Panc1 (cell line): ENCODE data around the gene PDS5B. TPM values are rescaled to one million over a fixed set of nuclear protein-coding genes. Genes with fewer than 3 reads are reported as not detected.
A peak's percentile ranks its signal among the peaks of the same experiment; 100 is the strongest.

ENCODE experiments used
- ATAC-seq: fragments of 200-7000 bp; cut with Tn5 transposase; 2 replicates; pipeline ENCODE4 v1.9.1; 2020; ENCODE audit warnings: mild to moderate bottlenecking, moderate library complexity
- BruUV-seq: library from RNA; stranded (reverse); fragments of 400-500 nt; replicated peaks from 2 replicates; lab custom pipeline; 2021; lab: Mats Ljungman, UMichigan
- CTCF ChIA-PET: fragments of 300-600 bp; sonication (Branson Sonifier 250); formaldehyde crosslinking; loops from one replicate; lab custom pipeline; 2022; ENCODE audit warnings: antibody characterized with exemption; lab: Charles Lee
- POLR2A ChIA-PET: fragments of 300-600 bp; sonication (Branson Sonifier 250); formaldehyde crosslinking; loops from one replicate; lab custom pipeline; 2022; ENCODE audit warnings: antibody characterized with exemption; lab: Charles Lee
- DNase-seq: peaks from one replicate; pipeline ENCODE4 v3.0.0-alpha.2; 2010; ENCODE audit warnings: low read depth, low spot score
- H3K27ac ChIP-seq: 2 replicates; pipeline ENCODE4 v1.5.1; 2011; ENCODE audit warnings: mild to moderate bottlenecking, low read length, inconsistent platforms
- H3K27me3 ChIP-seq: fragments of 200-500 bp; sonication (Bioruptor generic); 2 replicates; pipeline ENCODE4 v1.6.0; 2014; ENCODE audit warnings: low read length, inconsistent platforms; ENCODE audit not compliant: control insufficient read depth, insufficient read depth
- H3K36me3 ChIP-seq: fragments of 200-500 bp; sonication (Bioruptor generic); 2 replicates; pipeline ENCODE4 v1.5.1; 2014; ENCODE audit warnings: inconsistent platforms, mild to moderate bottlenecking, low read length, moderate library complexity; ENCODE audit not compliant: control insufficient read depth, insufficient read depth
- H3K4me1 ChIP-seq: 2 replicates; pipeline ENCODE4 v1.5.1; 2011; ENCODE audit warnings: inconsistent platforms, mild to moderate bottlenecking, low read length, moderate library complexity; ENCODE audit not compliant: control insufficient read depth, insufficient read depth
- H3K4me3 ChIP-seq, 2 experiments: 2 replicates each; pipeline ENCODE4 v1.5.1; 2011 to 2012; ENCODE audit warnings: low read depth in 2 of 2, low read length in 2 of 2, mild to moderate bottlenecking in 2 of 2, inconsistent platforms in 1 of 2, moderate library complexity in 1 of 2
- H3K9me3 ChIP-seq: fragments of 200-500 bp; sonication (Bioruptor generic); 2 replicates; pipeline ENCODE4 v1.5.1; 2014; ENCODE audit warnings: low read depth, mild to moderate bottlenecking, inconsistent platforms, low read length, moderate library complexity; ENCODE audit not compliant: control insufficient read depth, insufficient read depth
- POLR2AphosphoS5 ChIP-seq: IDR thresholded peaks from 2 replicates; pipeline ENCODE4 v1.6.1; 2012; ENCODE audit warnings: mild to moderate bottlenecking, low read depth, low read length, moderate library complexity
- SIN3A ChIP-seq: IDR thresholded peaks from 2 replicates; pipeline ENCODE4 v1.6.1; 2012; ENCODE audit warnings: low read depth, mild to moderate bottlenecking, low read length, moderate library complexity, borderline replicate concordance; ENCODE audit not compliant: insufficient read depth
- TCF7L2 ChIP-seq: IDR thresholded peaks from 2 replicates; pipeline ENCODE4 v1.6.1; 2011; ENCODE audit warnings: mild to moderate bottlenecking, low read depth, low read length, inconsistent platforms
- in situ Hi-C: cut with HindIII; loops from 2 replicates; pipeline ENCODE4 v1.10.0; 2016; ENCODE audit warnings: low sequenced_read_pairs, low pct_unique_long_range_greater_than_20kb
- intact Hi-C: fragments of 100-400 bp; cut with micrococcal nuclease; formaldehyde crosslinking; loops from one replicate; pipeline ENCODE4 v1.10.0; 2022; ENCODE audit not compliant: unreplicated experiment
- total RNA-seq: library from RNA; stranded (reverse); gene quantifications from one replicate; pipeline ENCODE4 v1.2.1, GENCODE V29; 2021; ENCODE audit not compliant: unreplicated experiment
- TF ChIP-seq, protein P1 (sequence below), 2 experiments: IDR thresholded peaks; 2 replicates each; pipeline ENCODE4 v1.6.1; 2011 to 2012; ENCODE audit warnings: low read depth in 2 of 2, control low read depth in 1 of 2, low read length in 1 of 2, mild to moderate bottlenecking in 1 of 2, moderate library complexity in 1 of 2; ENCODE audit not compliant: insufficient read depth in 1 of 2
- TF ChIP-seq, protein P2 (sequence below): fragments of 450-650 bp; IDR thresholded peaks from 2 replicates; pipeline ENCODE4 v1.5.1; 2017; ENCODE audit warnings: mild to moderate bottlenecking

Gene PDS5B
- total RNA-seq, 1 experiment from 2014 or later, result 33.9 TPM

DNA sequence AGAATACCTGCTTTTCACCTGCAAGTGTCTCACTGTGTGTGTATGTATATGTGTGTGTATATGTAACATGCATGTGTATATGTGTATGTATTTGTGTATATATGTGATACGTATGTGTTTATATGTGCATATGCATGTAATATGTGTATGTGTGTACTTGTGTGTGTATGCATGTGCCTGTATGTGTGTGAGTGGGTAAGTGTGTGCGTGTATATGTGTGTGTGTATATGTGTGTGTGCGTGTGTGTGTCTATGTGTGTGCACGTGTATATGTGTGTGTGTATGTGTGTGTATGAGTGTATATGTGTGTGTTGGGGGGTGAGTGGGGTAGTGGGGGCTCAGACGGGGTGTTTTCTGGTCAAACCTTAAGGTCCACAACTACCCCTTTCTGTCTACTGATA is 237.3 kb downstream of the PDS5B start:
- ChIA-PET CTCF (no interaction called here), POLR2A (no interaction called here)
- H3K4me1 ChIP-seq, result peaks cover 10% of the 10 kb centered on the region; the same call in 1 of the 2 replicates
- no peak overlapping the region for H3K4me3 ChIP-seq
- intact Hi-C loops (no loop called here), in situ Hi-C loops (no loop called here)
- H3K27ac ChIP-seq, result no peak overlapping the region
- no peaks in the 10 kb centered on the region for H3K27me3 ChIP-seq
- H3K9me3 ChIP-seq, result no peaks in the 10 kb centered on the region
- no peak for TF ChIP-seq TCF7L2
- TF ChIP-seq POLR2AphosphoS5, result no peak
- TF ChIP-seq, protein P1, sequence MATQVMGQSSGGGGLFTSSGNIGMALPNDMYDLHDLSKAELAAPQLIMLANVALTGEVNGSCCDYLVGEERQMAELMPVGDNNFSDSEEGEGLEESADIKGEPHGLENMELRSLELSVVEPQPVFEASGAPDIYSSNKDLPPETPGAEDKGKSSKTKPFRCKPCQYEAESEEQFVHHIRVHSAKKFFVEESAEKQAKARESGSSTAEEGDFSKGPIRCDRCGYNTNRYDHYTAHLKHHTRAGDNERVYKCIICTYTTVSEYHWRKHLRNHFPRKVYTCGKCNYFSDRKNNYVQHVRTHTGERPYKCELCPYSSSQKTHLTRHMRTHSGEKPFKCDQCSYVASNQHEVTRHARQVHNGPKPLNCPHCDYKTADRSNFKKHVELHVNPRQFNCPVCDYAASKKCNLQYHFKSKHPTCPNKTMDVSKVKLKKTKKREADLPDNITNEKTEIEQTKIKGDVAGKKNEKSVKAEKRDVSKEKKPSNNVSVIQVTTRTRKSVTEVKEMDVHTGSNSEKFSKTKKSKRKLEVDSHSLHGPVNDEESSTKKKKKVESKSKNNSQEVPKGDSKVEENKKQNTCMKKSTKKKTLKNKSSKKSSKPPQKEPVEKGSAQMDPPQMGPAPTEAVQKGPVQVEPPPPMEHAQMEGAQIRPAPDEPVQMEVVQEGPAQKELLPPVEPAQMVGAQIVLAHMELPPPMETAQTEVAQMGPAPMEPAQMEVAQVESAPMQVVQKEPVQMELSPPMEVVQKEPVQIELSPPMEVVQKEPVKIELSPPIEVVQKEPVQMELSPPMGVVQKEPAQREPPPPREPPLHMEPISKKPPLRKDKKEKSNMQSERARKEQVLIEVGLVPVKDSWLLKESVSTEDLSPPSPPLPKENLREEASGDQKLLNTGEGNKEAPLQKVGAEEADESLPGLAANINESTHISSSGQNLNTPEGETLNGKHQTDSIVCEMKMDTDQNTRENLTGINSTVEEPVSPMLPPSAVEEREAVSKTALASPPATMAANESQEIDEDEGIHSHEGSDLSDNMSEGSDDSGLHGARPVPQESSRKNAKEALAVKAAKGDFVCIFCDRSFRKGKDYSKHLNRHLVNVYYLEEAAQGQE (IDR thresholded peaks at IDR 0.05; ENCODE audit: insufficient read depth in 1 of 2, low read depth in 2 of 2, low read length in 1 of 2), result no peak
- no peak for TF ChIP-seq SIN3A
- TF ChIP-seq, protein P2, sequence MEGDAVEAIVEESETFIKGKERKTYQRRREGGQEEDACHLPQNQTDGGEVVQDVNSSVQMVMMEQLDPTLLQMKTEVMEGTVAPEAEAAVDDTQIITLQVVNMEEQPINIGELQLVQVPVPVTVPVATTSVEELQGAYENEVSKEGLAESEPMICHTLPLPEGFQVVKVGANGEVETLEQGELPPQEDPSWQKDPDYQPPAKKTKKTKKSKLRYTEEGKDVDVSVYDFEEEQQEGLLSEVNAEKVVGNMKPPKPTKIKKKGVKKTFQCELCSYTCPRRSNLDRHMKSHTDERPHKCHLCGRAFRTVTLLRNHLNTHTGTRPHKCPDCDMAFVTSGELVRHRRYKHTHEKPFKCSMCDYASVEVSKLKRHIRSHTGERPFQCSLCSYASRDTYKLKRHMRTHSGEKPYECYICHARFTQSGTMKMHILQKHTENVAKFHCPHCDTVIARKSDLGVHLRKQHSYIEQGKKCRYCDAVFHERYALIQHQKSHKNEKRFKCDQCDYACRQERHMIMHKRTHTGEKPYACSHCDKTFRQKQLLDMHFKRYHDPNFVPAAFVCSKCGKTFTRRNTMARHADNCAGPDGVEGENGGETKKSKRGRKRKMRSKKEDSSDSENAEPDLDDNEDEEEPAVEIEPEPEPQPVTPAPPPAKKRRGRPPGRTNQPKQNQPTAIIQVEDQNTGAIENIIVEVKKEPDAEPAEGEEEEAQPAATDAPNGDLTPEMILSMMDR, result no peak
- no peaks in the 10 kb centered on the region for H3K36me3 ChIP-seq
- DNase-seq, result no peak
- no TSS peak for BruUV-seq
- no peak for ATAC-seq

DNA sequence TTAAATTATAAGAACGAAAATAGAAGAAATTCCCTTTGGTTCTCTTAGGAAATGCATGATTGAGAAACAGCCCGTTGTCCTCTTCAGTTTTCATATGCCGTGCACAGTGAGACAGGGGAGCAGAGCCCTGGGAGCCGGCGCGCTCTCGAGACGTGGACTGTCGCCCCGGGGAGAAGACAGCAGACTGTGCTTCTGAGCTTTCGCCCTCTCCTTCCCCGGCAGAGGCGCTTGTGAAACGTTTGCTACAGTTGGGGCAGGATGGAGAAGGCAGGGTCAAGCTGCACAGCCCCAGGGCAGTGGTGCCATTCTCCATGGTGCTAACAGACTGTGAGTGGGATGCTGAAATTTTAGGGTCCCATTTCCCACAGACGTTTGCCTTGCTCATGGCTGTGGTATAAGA is 237.8 kb downstream of the PDS5B start:
- TF ChIP-seq, protein P2, result no peak
- TF ChIP-seq SIN3A (no peak), POLR2AphosphoS5 (no peak), TCF7L2 (no peak)
- TF ChIP-seq, protein P1 (IDR thresholded peaks at IDR 0.05; ENCODE audit: insufficient read depth in 1 of 2, low read depth in 2 of 2, low read length in 1 of 2), result no peak
- CTCF ChIA-PET, result no interaction called here
- ATAC-seq (peak; percentile 62; the same call in 1 of the 2 replicates), DNase-seq (no peak)
- Histone ChIP-seq H3K4me1 (peaks cover 10% of the 10 kb centered on the region; the same call in 1 of the 2 replicates), H3K9me3 (no peaks in the 10 kb centered on the region), H3K27me3 (no peaks in the 10 kb centered on the region), H3K4me3 (no peak overlapping the region), H3K27ac (no peak overlapping the region), H3K36me3 (no peaks in the 10 kb centered on the region)
- BruUV-seq, result no TSS peak
- POLR2A ChIA-PET, result no interaction called here
- intact Hi-C loops, result no loop called here
- in situ Hi-C loops, result no loop called here
